Astrocyte of the cerebellum (primary cell): Measurements from ENCODE around the gene DNAL1.

Source experiments
- DNase-seq: peaks from one replicate; pipeline ENCODE4 v3.0.0-alpha.2; 2011; ENCODE audit warnings: low read depth
- H3K4me3 ChIP-seq: 2 replicates; pipeline ENCODE4 v1.5.1; 2011; ENCODE audit warnings: mild to moderate bottlenecking, low read depth, low read length, moderate library complexity
- in situ Hi-C: cut with HindIII; loops from 2 replicates; pipeline ENCODE4 v1.10.0; 2017; ENCODE audit warnings: low sequenced_read_pairs
- TF ChIP-seq, protein P1 (sequence below): IDR thresholded peaks from 2 replicates; pipeline ENCODE4 v1.5.1; 2012; ENCODE audit warnings: low read length, low read depth, moderate library complexity, mild to moderate bottlenecking; ENCODE audit errors: missing control alignments

The DNAL1 gene

DNA sequence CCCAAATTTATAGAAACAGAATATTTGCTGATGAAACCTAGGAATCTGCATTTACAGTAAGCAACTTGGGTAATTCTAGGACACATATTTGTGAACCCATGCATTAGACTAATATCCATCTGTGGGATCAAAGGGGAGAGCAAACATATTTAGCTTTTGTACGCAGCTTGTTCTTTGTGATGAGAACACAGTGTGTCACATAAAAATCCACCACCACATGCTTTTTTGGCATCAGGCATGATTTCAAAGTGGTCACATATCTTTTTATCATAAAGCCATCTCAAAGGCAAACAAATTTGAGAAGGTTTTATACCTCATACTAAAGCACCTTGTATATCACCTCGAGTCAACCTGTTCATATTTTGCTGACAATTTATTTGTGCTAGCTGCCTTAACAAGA lies 15.7 kb downstream of the DNAL1 start:
- TF ChIP-seq, protein P1, sequence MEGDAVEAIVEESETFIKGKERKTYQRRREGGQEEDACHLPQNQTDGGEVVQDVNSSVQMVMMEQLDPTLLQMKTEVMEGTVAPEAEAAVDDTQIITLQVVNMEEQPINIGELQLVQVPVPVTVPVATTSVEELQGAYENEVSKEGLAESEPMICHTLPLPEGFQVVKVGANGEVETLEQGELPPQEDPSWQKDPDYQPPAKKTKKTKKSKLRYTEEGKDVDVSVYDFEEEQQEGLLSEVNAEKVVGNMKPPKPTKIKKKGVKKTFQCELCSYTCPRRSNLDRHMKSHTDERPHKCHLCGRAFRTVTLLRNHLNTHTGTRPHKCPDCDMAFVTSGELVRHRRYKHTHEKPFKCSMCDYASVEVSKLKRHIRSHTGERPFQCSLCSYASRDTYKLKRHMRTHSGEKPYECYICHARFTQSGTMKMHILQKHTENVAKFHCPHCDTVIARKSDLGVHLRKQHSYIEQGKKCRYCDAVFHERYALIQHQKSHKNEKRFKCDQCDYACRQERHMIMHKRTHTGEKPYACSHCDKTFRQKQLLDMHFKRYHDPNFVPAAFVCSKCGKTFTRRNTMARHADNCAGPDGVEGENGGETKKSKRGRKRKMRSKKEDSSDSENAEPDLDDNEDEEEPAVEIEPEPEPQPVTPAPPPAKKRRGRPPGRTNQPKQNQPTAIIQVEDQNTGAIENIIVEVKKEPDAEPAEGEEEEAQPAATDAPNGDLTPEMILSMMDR: no peak
- in situ Hi-C loops: no loop called here
- H3K4me3 ChIP-seq: no peak overlapping the region
- DNase-seq: no peak

DNA sequence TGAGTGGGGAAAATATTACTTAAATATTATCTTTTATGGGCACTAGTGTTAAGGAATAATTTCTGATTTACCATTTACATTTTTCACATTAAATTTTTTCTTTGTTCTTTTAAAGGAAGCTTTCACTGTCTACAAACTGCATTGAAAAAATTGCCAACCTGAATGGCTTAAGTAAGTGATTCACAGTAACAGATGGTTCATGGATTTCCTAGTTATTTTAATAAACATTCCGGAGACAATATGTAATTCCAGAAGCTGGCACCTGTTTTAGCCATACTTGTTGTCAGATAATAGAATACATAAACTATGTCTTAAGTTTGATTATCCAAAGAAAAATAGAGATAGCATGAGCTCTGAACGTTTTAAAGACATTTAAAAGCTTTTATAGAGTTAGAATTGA lies 17.1 kb downstream of the DNAL1 start:
- DNase-seq: no peak
- H3K4me3 ChIP-seq: no peak overlapping the region
- in situ Hi-C loops: no loop called here
- TF ChIP-seq, protein P1: no peak

DNA sequence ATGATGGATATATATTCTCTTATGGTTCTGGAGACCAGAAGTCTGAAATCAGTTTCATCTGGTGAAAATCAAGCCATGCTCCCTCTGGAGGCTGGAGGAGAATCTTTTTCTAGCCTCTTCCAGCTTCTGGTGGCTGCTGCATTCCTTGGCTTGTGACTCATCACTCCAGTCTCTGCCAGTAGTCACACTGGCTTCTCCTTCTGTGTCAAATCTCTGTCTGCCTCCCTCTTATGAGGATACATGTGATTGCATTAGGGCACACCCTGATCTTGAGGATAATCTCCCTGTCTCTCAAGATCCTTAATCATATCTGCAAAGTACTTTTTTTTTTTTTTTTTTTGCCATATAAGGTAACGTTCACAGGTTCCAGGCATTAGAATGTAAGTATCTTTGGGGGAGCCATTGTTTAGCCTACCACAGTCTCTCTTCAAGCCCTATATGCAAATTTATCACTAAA lies 17.7 kb downstream of the DNAL1 start:
- peak; percentile 86 for DNase-seq
- TF ChIP-seq, protein P1: peak; percentile 72
- no peak overlapping the region for H3K4me3 ChIP-seq
- in situ Hi-C loops: no loop called here

- in situ Hi-C loops: no loop called here
- TF ChIP-seq, protein P1: no peak
- no peak for DNase-seq
- no peak overlapping the region for H3K4me3 ChIP-seq
Observed at GRCh38 chr14:73663548-73664212, 18.9 kb downstream of the DNAL1 start.

DNA sequence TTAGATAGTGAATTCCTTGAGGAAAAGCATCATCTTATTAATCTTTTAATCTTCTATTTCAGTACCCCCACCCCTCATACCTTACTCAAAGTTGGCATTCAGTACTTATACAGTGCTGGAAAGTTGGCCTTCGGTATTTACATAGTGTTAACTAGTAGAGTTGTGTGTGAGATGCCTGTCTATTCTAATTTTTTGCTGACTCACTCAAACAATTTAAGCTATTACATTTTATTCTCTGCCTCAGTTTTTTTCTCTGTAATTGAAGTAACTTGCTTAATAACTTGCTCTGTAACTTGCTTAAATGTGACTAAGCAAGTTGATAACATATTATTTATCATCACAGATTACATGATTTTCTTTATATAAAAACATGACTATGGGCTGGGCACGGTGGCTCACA lies 20.3 kb downstream of the DNAL1 start:
- no peak overlapping the region for H3K4me3 ChIP-seq
- in situ Hi-C loops: no loop called here
- TF ChIP-seq, protein P1: no peak
- no peak for DNase-seq

- no peak overlapping the region for H3K4me3 ChIP-seq
- in situ Hi-C loops: no loop called here
- TF ChIP-seq, protein P1: no peak
- no peak for DNase-seq
Observed at GRCh38 chr14:73666583-73666982, 21.8 kb downstream of the DNAL1 start.
